GM12878 (cell line): ENCODE measurements around the gene SLA2. TPM values are rescaled to one million over a fixed set of nuclear protein-coding genes. Genes with fewer than 3 reads are reported as not detected.

ENCODE experiments used
- ATAC-seq: fragments of 200-7000 bp; cut with Tn5 transposase; 3 replicates; pipeline ENCODE4 v1.9.1; 2020; ENCODE audit warnings: mild to moderate bottlenecking, moderate library complexity
- BruUV-seq: library from RNA; stranded (reverse); fragments of 400-500 nt; replicated peaks from 2 replicates; lab custom pipeline; 2021; lab: Mats Ljungman, UMichigan
- CTCF ChIA-PET: fragments of 300-600 bp; sonication (Branson Sonifier 250); formaldehyde crosslinking; extraction: SDS; loops from one replicate; lab custom pipeline; 2021; ENCODE audit warnings: inconsistent platforms; lab: Yijun Ruan, JAX
- POLR2A ChIA-PET: fragments of 350-600 bp; formaldehyde crosslinking; extraction: SDS; loops from one replicate; lab custom pipeline; 2021; ENCODE audit warnings: inconsistent platforms; lab: Charles Lee
- RAD21 ChIA-PET: fragments of 300-600 bp; sonication (Branson Sonifier 250); formaldehyde crosslinking; loops from one replicate; lab custom pipeline; 2023; ENCODE audit warnings: antibody characterized with exemption; ENCODE audit not compliant: unreplicated experiment; lab: Charles Lee
- SMC1A ChIA-PET: fragments of 300-600 bp; sonication (Branson Sonifier 250); formaldehyde crosslinking; loops from one replicate; lab custom pipeline; 2023; ENCODE audit not compliant: unreplicated experiment, uncharacterized antibody; lab: Charles Lee
- DNase-seq: peaks from one replicate; pipeline ENCODE4 v3.0.0-alpha.2; 2011; ENCODE audit warnings: low read depth, low spot score
- FAIRE-seq: peaks from 3 replicates; lab custom pipeline; 2011; peaks lifted over from hg19 to GRCh38; lab: Jason Lieb, UNC
- H2AFZ ChIP-seq: 2 replicates; pipeline ENCODE4 v1.6.0; 2011; ENCODE audit warnings: low read depth, low read length, control low read depth; ENCODE audit not compliant: control insufficient read depth
- H3K27ac ChIP-seq: 2 replicates; pipeline ENCODE4 v1.5.1; 2011; ENCODE audit warnings: control low read depth; ENCODE audit not compliant: control insufficient read depth, insufficient read depth
- H3K27me3 ChIP-seq, 2 experiments: replicated peaks in 1 of 2; 2 replicates each; pipeline versions ENCODE4 v1.6.0 to v1.6.1; 2011; ENCODE audit warnings: low read length in 1 of 2; ENCODE audit not compliant: control insufficient read depth in 2 of 2, insufficient read depth in 2 of 2
- H3K36me3 ChIP-seq, 2 experiments: 2 replicates each; pipeline ENCODE4 v1.5.1; 2011; ENCODE audit warnings: low read length in 1 of 2; ENCODE audit not compliant: control insufficient read depth in 2 of 2, insufficient read depth in 2 of 2
- H3K4me1 ChIP-seq: 2 replicates; pipeline ENCODE4 v1.6.1; 2011; ENCODE audit warnings: mild to moderate bottlenecking, low read length, moderate library complexity, mixed read lengths; ENCODE audit not compliant: control insufficient read depth, insufficient read depth
- H3K4me2 ChIP-seq: 2 replicates; pipeline ENCODE4 v1.6.0; 2011; ENCODE audit warnings: control low read depth; ENCODE audit not compliant: control insufficient read depth, insufficient read depth
- H3K4me3 ChIP-seq: fragments of 200-600 bp; sonication (generic); 2 replicates; pipeline ENCODE4 v1.5.1; 2016
- H3K79me2 ChIP-seq: 2 replicates; pipeline ENCODE4 v1.6.0; 2011; ENCODE audit warnings: low read length; ENCODE audit not compliant: control insufficient read depth, insufficient read depth
- H3K9ac ChIP-seq: 2 replicates; pipeline ENCODE4 v1.8.0; 2011; ENCODE audit warnings: low read length, control low read depth, mixed read lengths; ENCODE audit not compliant: control insufficient read depth, insufficient read depth
- H3K9me3 ChIP-seq: replicated peaks from 3 replicates; pipeline ENCODE4 v1.5.1; 2011; ENCODE audit warnings: mild to moderate bottlenecking, low read length; ENCODE audit not compliant: control insufficient read depth, insufficient read depth
- H4K20me1 ChIP-seq: 2 replicates; pipeline ENCODE4 v1.6.0; 2011; ENCODE audit not compliant: control insufficient read depth, insufficient read depth
- E2F4 ChIP-seq: IDR thresholded peaks from 2 replicates; pipeline ENCODE4 v1.6.1; 2012; ENCODE audit warnings: low read depth, low read length, improper control_type of control experiment
- MLLT1 ChIP-seq: fragments of 450-650 bp; IDR thresholded peaks from 2 replicates; pipeline ENCODE4 v1.6.1; 2016; ENCODE audit warnings: mild to moderate bottlenecking
- MYC ChIP-seq: IDR thresholded peaks from 2 replicates; pipeline ENCODE4 v1.6.1; 2011; ENCODE audit warnings: mild to moderate bottlenecking, low read length, moderate library complexity, inconsistent platforms; ENCODE audit not compliant: insufficient read depth, insufficient replicate concordance, insufficient read length, severe bottlenecking
- SIX5 ChIP-seq: IDR thresholded peaks from 2 replicates; pipeline ENCODE4 v1.6.1; 2011; ENCODE audit warnings: mild to moderate bottlenecking, low read depth, low read length, moderate library complexity; ENCODE audit not compliant: severe bottlenecking
- SMAD5 ChIP-seq: IDR thresholded peaks from 2 replicates; pipeline ENCODE4 v1.6.1; 2016; ENCODE audit warnings: antibody characterized with exemption, low read depth
- STAT3 ChIP-seq: IDR thresholded peaks from 2 replicates; pipeline ENCODE4 v1.6.1; 2011; ENCODE audit warnings: low read depth, low read length, improper control_type of control experiment
- TBL1XR1 ChIP-seq: IDR thresholded peaks from 2 replicates; pipeline ENCODE4 v1.6.1; 2012; ENCODE audit warnings: low read depth, low read length, improper control_type of control experiment
- WRNIP1 ChIP-seq: IDR thresholded peaks from 2 replicates; pipeline ENCODE4 v1.6.1; 2011; ENCODE audit warnings: low read depth, low read length, improper control_type of control experiment, borderline replicate concordance
- WGBS: methylation state at CpG from one replicate; pipeline ENCODE4 v1.1.6; 2016; ENCODE audit warnings: low lambda C conversion rate; ENCODE audit not compliant: insufficient replicate concordance, insufficient coverage; ENCODE audit errors: missing lambda C conversion rate; 5-methylcytosine and 5-hydroxymethylcytosine counted together
- in situ Hi-C: fragments of 300-500 bp; cut with MboI; formaldehyde crosslinking; loops from 9 replicates; pipeline ENCODE4 v1.14.3; 2018; ENCODE audit warnings: mixed read lengths
- intact Hi-C: fragments of 100-400 bp; cut with micrococcal nuclease; formaldehyde crosslinking; loops from one replicate; pipeline ENCODE4 v1.14.2; 2022; ENCODE audit not compliant: unreplicated experiment
- polyA plus RNA-seq, 11 experiments: library from polyadenylated mRNA; depleted of rRNA in 4 of 11; unstranded in 6 of 11; stranded (reverse) in 5 of 11; fragments of >200 nt; fragmentation: Nextera tagmentation in 4 of 11; fragmentation: Illumina TruSeq in 1 of 11; extraction: Ambion mirVana in 4 of 11; extraction: Trizol in 1 of 11; gene quantifications; 1 replicate in 1 of 11; 2 replicates in 10 of 11; pipeline versions ENCODE4 v1.2.1 to v1.2.3, GENCODE V29; 2011 to 2016; ENCODE audit warnings: inconsistent platforms in 2 of 11, missing spikeins in 2 of 11, low read depth in 1 of 11
- total RNA-seq, 4 experiments: library from RNA; depleted of rRNA in 3 of 4; stranded (reverse); fragments of >200 nt in 3 of 4; fragmentation: Illumina TruSeq in 1 of 4; extraction: Trizol in 1 of 4; gene quantifications; 2 replicates each; pipeline versions ENCODE4 v1.2.1 to v1.2.3, GENCODE V29; 2013 to 2021
- TF ChIP-seq, protein P1 (sequence below): IDR thresholded peaks from 2 replicates; pipeline ENCODE4 v1.6.1; 2012; ENCODE audit warnings: mild to moderate bottlenecking, low read depth, low read length

SLA2 gene
- total and polyA plus RNA-seq, 10 of the 15 experiments (the other 5 are each of a cell fraction or from before 2014, with no cell fraction given), result 0.29 to 3.3 (median 1.4) TPM

DNA sequence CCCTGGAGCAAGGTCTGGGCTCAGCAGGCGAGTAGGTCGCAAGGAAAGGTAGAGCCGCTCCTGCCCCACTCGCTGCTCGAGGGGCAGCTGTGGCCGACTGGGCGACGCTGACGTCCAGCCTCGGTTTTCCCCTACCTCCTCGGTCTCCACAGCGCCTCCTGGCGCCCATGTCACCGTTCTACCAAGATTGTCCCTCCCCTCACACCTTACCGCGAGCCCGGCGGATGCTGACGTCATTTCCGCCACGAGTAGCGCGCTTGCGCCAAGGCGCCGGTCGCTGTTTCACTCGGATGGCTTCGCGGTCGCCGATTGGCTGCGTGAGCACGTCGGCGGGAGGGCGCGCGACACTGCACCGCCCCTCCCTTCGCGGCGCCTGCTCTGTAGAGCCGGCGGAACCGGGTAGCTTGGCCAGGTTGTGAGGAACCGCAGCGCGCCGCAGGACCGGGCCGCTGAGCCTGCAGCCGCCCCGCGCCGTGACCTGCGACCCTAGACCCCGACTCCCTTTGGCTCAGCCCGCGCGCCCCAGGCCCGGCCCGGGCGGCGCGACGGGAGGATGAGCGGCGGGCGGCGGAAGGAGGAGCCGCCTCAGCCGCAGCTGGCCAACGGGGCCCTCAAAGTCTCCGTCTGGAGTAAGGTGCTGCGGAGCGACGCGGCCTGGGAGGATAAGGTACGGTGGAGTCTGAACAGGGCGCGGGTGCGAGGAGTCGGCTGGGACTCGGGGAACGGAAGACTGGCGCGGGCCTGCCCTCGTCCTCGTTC lies 40.4 kb downstream of the SLA2 start, which contains the start of gene RAB5IF:
TSS of gene RAB5IF (plus strand) at position 381 of the 759 bp plus-strand sequence. CDS start at position 554, 173 bp downstream.
- CTCF ChIA-PET, result interaction anchor here (0.8 to 9.4 kb wide), 24 partner anchors 11 to 866 kb away, joined by 3 to 94 read pairs (median 4); partner anchors contain the start of genes DSN1 and TGIF2
- TF ChIP-seq E2F4, result no peak
- peak; percentile 80; the same call in 1 of the 2 replicates for TF ChIP-seq MLLT1
- TF ChIP-seq MYC, result no peak
- 0 out of 2 replicates have a peak, but pooled peaks have one; percentile 75 for TF ChIP-seq WRNIP1
- no peak for TF ChIP-seq SIX5
- no peak for TF ChIP-seq STAT3
- 0 out of 2 replicates have a peak, but pooled peaks have one; percentile 7 for TF ChIP-seq TBL1XR1
- TF ChIP-seq, protein P1, sequence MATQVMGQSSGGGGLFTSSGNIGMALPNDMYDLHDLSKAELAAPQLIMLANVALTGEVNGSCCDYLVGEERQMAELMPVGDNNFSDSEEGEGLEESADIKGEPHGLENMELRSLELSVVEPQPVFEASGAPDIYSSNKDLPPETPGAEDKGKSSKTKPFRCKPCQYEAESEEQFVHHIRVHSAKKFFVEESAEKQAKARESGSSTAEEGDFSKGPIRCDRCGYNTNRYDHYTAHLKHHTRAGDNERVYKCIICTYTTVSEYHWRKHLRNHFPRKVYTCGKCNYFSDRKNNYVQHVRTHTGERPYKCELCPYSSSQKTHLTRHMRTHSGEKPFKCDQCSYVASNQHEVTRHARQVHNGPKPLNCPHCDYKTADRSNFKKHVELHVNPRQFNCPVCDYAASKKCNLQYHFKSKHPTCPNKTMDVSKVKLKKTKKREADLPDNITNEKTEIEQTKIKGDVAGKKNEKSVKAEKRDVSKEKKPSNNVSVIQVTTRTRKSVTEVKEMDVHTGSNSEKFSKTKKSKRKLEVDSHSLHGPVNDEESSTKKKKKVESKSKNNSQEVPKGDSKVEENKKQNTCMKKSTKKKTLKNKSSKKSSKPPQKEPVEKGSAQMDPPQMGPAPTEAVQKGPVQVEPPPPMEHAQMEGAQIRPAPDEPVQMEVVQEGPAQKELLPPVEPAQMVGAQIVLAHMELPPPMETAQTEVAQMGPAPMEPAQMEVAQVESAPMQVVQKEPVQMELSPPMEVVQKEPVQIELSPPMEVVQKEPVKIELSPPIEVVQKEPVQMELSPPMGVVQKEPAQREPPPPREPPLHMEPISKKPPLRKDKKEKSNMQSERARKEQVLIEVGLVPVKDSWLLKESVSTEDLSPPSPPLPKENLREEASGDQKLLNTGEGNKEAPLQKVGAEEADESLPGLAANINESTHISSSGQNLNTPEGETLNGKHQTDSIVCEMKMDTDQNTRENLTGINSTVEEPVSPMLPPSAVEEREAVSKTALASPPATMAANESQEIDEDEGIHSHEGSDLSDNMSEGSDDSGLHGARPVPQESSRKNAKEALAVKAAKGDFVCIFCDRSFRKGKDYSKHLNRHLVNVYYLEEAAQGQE, result 0 out of 2 replicates have a peak, but pooled peaks have one; percentile 27
- TF ChIP-seq SMAD5, result peak; percentile 71

More for the DNA sequence above, 40.4 kb downstream of the SLA2 start, which contains the start of gene RAB5IF:
- ChIA-PET SMC1A (interaction anchor here (0.8 to 8.6 kb wide), 14 partner anchors 10 to 277 kb away, joined by 3 to 87 read pairs (median 6); partner anchors contain the start of gene TGIF2), POLR2A (interaction anchor here (0.6 to 4.1 kb wide), 13 partner anchors 10 to 270 kb away, joined by 3 to 87 read pairs (median 9); partner anchors contain the start of gene TGIF2), RAD21 (interaction anchor here (0.7 to 4.0 kb wide), 19 partner anchors 8 to 453 kb away, joined by 3 to 92 read pairs (median 3); partner anchors contain the start of genes NDRG3 and TGIF2)
- Histone ChIP-seq H3K9ac (peak within 1 kb of the TSS; percentile 98), H3K27me3 (no peaks in the 10 kb centered on the region), H3K4me2 (peak within 1 kb of the TSS; percentile 77), H3K36me3 (peaks cover 9% of the 10 kb centered on the region in 2 experiments), H3K4me3 (peak within 1 kb of the TSS; percentile 98), H3K4me1 (peaks cover 20% of the 10 kb centered on the region), H4K20me1 (no peaks in the 10 kb centered on the region), H3K27ac (peak within 1 kb of the TSS; percentile 97), H3K9me3 (no peaks in the 10 kb centered on the region), H2AFZ (peak within 1 kb of the TSS; percentile 83), H3K79me2 (peaks cover 35% of the 10 kb centered on the region)
- DNase-seq (peak; percentile 99), ATAC-seq (peak; percentile 92), FAIRE-seq (peak; percentile 97)
- intact Hi-C loops (loop anchor here (1.0 to 10.0 kb wide), 3 partner anchors 32 to 259 kb away; partner anchors contain the start of gene TGIF2), in situ Hi-C loops (no loop called here)
- WGBS, result under 1% methylated on average over 90 of the region's 90 CpGs
- BruUV-seq, result no TSS peak
